ENCODE measurements around the gene SPHK2.

Gene SPHK2

GRCh38 chr19:48606463-48607358, 12.6 kb upstream of the SPHK2 start, which contains the start of gene SPACA4:
Gene SPACA4 (plus strand): TSS chr19:48606742. CDS start chr19:48606979, 237 bp downstream.
- DNase-seq = no peak

GRCh38 chr19:48607359-48607755, 11.9 kb upstream of the SPHK2 start:
- DNase-seq = no peak

GRCh38 chr19:48608798-48609263, 10.5 kb upstream of the SPHK2 start:
- peak; percentile 69 for DNase-seq

DNA sequence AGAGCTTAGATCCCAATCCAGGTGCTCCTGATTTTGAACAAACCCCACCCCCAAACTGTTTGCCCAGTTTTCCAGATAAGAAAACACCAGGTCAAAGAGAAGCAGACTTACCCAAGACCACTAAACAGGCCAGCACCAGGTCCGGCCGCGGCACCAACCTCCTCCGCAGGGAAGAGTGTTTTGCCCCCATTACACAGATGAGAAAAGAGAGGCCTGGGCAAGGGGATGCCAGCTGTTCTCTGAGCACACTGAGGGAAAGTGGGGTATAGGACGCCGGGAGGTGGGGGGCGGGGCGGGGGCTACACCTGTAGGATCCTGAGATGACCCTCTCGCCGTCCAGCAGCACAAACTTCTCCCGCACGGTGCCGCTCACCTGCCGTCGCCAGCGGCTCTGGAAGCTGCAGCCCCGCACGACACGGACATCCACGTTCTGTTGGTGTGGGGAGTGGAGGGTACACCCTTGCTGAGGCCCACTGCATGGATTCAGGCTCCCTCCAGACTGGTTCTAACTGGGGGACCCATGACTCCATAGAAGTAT, 9.7 kb upstream of the SPHK2 start:
- no peak for DNase-seq

- no peak for DNase-seq
Observed at GRCh38 chr19:48611872-48612271, 7.4 kb upstream of the SPHK2 start.

GRCh38 chr19:48613024-48613851, 6.1 kb upstream of the SPHK2 start:
- no peak for DNase-seq

DNA sequence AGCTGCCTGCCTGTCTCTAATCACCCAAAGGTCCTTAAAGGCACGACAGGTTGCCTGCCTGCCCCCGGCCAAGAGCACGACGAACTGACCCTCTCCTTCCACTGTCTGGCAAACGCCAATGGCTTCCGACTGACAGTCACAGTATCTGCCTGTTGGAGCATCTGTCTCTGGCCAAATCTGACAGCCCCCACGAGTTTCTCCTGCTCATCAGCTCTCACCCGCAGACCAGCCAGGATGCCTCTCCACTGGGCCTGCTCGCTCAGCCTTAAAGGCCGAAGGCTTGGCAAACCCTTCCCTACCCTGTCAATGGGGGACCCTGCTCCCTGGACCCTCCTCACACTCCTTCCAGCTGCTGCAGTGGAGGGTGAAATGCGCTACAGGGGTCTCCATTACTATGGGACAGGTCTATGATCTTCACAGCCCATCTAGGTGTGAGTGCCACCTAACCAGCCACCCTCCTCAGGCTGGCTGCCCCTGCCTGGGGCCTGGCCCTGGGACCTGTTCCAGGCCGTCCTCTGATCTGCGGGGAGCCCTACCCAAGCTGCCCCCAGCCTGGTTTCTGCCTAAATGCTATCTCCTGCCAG, 5.4 kb upstream of the SPHK2 start:
- DNase-seq = no peak

GRCh38 chr19:48614436-48615230, 4.7 kb upstream of the SPHK2 start, which contains the start of gene FAM83E:
Gene FAM83E (minus strand): TSS chr19:48615076. CDS start chr19:48613372, 1,704 bp downstream.
- DNase-seq = no peak

DNA sequence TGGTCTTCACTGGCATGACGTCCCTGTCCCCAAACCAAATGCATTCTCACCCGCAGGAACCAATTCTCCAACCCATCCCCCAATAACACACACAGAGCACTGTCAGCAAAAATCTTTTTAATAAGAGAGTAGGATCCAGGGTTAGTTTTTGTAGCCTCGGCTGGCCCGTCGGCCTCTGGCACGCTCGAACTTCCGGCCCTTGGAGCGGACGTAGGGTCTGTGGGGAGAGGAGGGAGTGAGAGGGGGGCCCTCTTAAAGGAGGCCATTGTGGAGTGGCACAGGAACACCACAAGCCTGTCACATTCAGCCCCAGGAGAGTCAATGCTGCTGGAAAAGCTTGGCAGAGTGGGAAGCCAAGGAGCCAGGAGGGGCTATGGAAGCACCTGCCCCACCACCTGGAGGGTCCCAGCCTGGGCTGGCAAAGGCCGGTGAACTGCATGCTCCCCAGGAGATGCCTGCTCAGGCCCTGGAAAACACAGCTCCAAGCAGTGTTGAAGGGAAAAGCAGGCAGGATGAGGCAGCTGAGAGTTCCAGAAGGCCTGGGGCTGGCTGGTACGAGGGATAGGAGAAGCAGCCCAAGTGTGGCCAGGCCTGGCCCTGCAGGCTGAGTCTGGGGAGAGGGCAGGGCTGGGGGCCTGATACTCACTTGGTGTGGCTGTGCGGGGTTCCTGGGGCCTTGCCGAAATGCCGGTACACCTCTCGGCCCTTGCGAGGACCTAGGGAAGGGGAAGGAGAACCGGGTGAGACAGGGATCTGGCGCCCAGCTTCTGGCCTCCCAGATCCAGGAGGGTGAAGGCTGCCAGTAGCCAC, 3.9 kb upstream of the SPHK2 start:
- DNase-seq = no peak

- DNase-seq = no peak
Observed at GRCh38 chr19:48616041-48616436, 3.3 kb upstream of the SPHK2 start.

DNA sequence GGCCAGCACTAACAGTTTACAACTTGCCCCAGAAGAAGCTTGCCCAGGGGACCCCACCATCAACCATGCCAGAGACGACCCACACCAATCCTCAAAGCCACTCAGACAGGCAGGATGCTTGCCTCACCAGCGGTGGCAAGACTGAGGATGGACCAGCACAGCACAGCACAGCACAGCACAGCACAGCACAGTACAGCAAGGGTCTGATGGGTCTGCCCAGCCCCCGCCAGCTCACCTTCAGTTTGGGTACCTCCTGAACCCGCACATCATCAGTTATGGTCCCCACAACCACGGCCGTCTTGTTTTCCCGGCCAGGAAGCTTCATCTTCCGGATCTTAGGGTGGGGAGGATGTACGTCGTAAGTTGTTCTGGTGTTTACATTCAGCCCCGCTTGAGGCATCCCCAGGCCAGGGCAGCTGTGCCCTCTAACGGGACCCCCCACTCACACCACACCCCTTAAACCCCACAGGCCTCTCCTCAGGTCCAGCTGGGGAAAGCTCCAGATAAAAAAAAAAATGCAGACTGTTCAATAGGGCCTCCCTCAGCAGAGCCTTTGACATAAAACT, 2.7 kb upstream of the SPHK2 start:
- DNase-seq = no peak

DNA sequence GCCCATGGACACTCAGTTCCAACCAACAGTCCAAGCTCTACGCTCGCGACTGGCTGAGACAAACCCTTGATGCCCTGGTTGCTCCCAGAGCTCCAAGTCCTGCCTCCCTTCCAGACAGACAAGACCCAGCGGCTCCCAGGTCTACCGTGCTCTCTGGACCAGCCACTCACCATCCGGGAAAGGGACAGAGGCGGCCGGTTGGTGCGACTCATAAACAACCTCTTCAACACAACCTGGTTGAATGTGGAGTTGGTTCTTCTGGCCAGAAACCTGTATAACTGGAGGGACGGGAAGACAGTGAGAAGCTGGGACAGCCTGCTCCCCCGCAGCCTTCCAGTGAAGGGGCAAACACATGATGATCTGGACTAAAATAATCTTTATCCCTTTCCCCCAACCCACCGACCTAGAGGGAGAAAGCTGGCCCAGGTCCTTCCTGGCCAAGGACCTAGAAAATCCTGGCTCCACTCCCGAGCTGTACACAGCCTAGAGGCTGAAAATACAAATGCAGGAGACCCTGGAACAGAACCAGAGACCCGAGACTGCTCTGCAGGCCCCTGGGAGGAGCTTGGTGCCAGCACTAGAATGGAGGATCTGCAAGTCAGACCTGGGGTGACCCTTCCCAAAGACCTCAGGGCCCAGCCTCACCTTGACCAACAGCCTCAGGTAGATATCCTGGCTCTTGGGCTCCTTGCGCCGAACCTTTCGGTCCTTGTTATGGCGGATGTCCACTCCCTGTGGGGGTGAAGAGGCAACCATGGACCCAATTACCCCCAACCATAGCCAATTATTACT, 2.0 kb upstream of the SPHK2 start:
- no peak for DNase-seq

DNA sequence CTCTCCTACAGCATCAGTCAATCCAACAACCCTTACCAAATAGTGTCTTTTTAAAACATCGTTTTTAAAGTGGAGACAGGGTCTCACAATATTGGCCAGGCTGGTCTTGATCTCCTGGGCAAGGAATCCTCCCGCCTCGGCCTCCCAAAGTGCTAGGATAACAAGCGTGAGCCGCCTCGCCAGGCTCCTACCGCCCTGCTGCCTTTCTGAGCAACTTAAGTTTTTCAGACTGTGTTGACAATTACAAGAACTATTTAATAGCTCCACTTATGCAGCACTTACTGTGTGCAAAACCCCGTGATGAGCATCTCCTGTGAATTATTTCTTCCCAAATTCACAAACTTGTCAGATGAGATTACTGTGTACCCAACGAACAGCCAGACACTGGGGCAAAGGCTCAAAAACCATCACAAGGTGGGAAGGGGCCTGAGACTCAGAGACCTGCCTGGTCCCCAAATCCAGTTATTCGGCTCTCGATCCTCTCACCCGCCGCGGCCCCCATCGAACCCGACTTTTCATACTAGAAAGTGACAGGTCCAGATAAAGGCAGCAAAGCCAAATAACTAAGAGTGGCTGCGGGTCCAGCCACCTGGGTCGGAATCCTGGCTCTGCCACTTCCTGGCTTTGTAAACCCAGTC, 909 bp upstream of the SPHK2 start:
- DNase-seq = no peak

GRCh38 chr19:48619692-48620585, 633 bp downstream of the SPHK2 start:
- no peak for DNase-seq

- no peak for DNase-seq
Observed at GRCh38 chr19:48623556-48624066, 4.3 kb downstream of the SPHK2 start.

- peak; percentile 98 for DNase-seq
Observed at GRCh38 chr19:48624067-48624594, 4.8 kb downstream of the SPHK2 start.

DNA sequence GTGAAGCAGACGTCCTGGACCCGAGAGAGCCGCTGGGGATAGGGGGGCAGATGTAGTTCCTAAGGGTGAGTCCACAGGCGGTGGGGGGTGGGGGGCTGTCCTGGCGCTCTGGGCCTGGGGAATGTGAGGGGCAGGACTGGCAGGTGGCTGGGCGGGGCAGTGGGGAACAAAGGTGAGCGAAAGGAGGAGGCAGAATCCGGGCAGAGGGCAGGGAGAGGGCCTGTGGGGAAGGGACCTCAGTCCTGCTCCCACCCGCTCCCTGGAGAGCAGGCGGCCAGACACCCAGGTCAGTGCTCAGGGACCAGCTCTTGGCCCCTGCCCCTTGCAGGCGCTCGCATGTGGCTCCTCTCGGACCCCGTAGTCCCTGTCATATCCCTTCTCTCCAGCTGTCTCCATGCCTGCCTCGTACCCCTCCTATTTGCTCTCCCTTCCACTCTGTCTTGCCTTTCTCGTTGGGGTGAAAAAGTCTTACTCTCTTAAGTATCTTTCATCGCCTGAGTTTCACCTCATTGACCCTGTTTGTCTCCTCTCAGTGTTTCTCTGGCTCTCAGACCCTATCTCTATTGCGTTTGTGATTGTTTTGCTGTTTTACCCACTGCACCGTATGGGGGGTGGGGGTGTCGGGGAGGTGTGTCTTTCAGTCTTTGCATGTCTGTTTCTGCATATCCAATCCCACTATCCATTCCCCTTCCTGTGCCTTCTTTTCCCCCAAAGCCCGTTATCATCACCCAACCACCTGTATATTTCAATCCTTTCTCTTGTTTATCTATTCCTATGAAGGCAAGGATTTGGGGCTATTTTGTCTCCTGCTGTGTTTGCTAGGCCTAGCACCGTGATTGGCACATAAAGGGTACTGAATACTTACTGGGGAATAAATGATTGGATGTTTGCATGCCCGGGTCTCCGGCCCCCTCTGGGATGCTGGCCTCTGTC, 5.8 kb downstream of the SPHK2 start:
- DNase-seq = no peak

All from CD4-positive, alpha-beta T cell treated with Interferon gamma for 1 hour (primary cell).